Measurements from ENCODE around the gene TMEM52. TPM values are rescaled to one million over a fixed set of nuclear protein-coding genes. Genes with fewer than 3 reads are reported as not detected.
A peak's percentile ranks its signal among the peaks of the same experiment; 100 is the strongest.

TMEM52 gene
- polyA plus RNA-seq, 1 of the 3 experiments (the other 2 are of a cell fraction) = 4.8 TPM

DNA sequence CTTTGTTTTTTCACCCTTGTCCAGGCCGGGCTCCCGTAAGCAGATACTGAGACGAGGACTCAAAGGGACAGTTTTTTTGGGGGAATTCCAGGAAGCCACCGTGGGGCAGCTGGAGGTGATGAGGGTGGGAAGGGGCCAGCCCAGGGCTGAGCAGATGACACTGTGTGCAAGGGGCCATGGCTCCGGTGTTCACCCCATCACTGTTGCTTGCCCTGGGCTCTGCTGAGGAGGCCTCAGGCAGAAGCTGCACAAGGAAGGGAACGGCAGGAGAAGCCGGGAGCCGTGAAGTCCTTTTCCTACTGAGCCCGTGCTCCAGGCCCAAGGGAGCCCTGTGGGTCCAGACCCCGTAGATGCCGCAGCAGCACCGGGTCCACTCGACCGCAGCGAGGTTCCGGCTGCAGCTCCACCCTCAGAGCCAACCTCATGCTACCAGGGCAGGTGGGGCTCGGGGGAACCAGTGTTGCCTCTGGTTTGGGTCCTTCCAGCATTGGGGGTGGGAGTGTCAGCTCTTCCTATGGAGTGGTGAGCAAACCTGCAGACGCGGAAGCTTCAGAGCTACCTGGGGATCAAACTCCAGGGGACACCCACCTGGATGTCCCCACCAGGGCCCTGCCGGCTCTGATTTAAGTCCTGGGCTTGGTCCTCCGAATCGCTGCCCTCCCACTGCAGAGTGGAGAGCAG is 8.3 kb downstream of the TMEM52 start (continued):
- TF ChIP-seq, protein P1, sequence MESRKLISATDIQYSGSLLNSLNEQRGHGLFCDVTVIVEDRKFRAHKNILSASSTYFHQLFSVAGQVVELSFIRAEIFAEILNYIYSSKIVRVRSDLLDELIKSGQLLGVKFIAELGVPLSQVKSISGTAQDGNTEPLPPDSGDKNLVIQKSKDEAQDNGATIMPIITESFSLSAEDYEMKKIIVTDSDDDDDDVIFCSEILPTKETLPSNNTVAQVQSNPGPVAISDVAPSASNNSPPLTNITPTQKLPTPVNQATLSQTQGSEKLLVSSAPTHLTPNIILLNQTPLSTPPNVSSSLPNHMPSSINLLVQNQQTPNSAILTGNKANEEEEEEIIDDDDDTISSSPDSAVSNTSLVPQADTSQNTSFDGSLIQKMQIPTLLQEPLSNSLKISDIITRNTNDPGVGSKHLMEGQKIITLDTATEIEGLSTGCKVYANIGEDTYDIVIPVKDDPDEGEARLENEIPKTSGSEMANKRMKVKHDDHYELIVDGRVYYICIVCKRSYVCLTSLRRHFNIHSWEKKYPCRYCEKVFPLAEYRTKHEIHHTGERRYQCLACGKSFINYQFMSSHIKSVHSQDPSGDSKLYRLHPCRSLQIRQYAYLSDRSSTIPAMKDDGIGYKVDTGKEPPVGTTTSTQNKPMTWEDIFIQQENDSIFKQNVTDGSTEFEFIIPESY (IDR thresholded peaks at IDR 0.05; ENCODE audit: borderline replicate concordance, low read depth) = no peak

DNA sequence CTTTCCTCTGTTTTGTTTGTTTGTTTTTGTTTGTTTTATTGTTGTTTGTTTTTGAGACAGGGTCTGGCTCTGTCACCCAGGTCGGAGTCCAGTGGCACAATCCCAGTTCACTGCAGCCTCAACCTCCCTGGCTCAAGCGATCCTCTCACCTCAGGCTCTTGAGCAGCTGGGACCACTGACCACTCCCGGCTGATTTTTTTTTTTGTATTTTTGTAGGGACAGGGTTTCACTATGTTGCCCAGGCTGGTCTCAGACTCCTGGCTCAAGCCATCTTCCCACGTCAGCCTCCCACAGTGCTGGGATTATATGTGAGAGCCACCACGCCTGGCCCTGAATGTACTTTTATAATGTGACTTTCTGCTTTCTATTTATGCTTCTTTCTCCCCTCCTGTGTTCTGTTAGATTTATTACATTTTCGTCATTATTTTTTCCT is 9.0 kb downstream of the TMEM52 start:
- H3K36me3 ChIP-seq (replicated peaks in 1 of 2; ENCODE audit: control insufficient read depth in 1 of 2, insufficient read depth in 2 of 2, low read length in 1 of 2) = no peaks in the 10 kb centered on the region
- H3F3A ChIP-seq (replicated peaks; ENCODE audit: insufficient read depth) = peaks cover 10% of the 10 kb centered on the region
- no peaks in the 10 kb centered on the region for H3K9me2 ChIP-seq
- no peak for DNase-seq
- no peak overlapping the region; the same call in 1 of the 2 replicates for H3K9ac ChIP-seq
- H3K4me1 ChIP-seq (ENCODE audit: control insufficient read depth in 1 of 2, insufficient read depth in 2 of 2, low read depth in 1 of 2, low read length in 1 of 2) = peaks cover 0 to 24% of the 10 kb centered on the region in 2 experiments; a peak in 2 of 4 replicates
- H3K79me2 ChIP-seq (ENCODE audit: insufficient read depth) = peaks cover 6% of the 10 kb centered on the region
- H3K4me3 ChIP-seq (ENCODE audit: low read depth in 2 of 2, low read length in 1 of 2) = no peak overlapping the region
- H4K20me1 ChIP-seq (ENCODE audit: insufficient read depth) = no peaks in the 10 kb centered on the region
- H3K9me3 ChIP-seq = no peaks in the 10 kb centered on the region
- H2AFZ ChIP-seq (ENCODE audit: low read depth) = no peak overlapping the region
- H3K4me2 ChIP-seq = peak overlapping the region; percentile 67; the same call in 1 of the 2 replicates
- ChIA-PET POLR2A (no interaction called here), CTCF (interaction anchor here (1.3 to 6.2 kb wide), 7 partner anchors 7 to 135 kb away, joined by 5 to 54 read pairs (median 10); partner anchors contain the start of genes GNB1, NADK and TMEM52)
- no peak overlapping the region for H3K27ac ChIP-seq (ENCODE audit: low read depth in 2 of 2, low read length in 1 of 2)
- no peaks in the 10 kb centered on the region for H3K27me3 ChIP-seq (ENCODE audit: insufficient read depth)
- TF ChIP-seq, protein P2, sequence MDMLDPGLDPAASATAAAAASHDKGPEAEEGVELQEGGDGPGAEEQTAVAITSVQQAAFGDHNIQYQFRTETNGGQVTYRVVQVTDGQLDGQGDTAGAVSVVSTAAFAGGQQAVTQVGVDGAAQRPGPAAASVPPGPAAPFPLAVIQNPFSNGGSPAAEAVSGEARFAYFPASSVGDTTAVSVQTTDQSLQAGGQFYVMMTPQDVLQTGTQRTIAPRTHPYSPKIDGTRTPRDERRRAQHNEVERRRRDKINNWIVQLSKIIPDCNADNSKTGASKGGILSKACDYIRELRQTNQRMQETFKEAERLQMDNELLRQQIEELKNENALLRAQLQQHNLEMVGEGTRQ (IDR thresholded peaks at IDR 0.05; ENCODE audit: borderline replicate concordance, low read depth, low read length) = no peak
- TF ChIP-seq GATA2 (CRISPR knock-in tag; IDR thresholded peaks at IDR 0.05) = no peak
- TF ChIP-seq, protein P3, sequence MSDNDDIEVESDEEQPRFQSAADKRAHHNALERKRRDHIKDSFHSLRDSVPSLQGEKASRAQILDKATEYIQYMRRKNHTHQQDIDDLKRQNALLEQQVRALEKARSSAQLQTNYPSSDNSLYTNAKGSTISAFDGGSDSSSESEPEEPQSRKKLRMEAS (IDR thresholded peaks at IDR 0.05; ENCODE audit: low read depth) = no peak
- WGBS (ENCODE audit: low lambda C conversion rate) = 94% methylated on average over 6 of the region's 6 CpGs

DNA sequence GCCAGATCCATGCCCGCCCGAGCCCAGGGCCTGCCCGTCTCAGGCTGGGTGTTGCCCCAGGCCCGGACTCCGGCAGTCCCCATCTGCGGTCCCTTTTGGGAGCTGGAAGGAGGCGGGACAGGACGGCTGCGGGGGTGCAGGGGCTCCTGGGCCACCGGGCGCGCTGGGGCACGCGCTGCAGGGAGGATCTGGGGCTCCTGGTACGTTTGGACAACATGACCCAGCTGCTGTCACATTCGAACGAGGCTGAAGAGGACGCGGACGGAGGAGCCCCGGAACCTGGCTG is 10.6 kb downstream of the TMEM52 start:
- WGBS (ENCODE audit: low lambda C conversion rate) = 7% methylated on average over 3 of the region's 21 CpGs

More for the DNA sequence above, 10.6 kb downstream of the TMEM52 start:
- Histone ChIP-seq H3K27ac (ENCODE audit: low read depth in 2 of 2, low read length in 1 of 2) (peak overlapping the region; percentile 32 to 47; a peak in 2 of 4 replicates), H3K9ac (peak overlapping the region; percentile 71), H3K9me3 (no peaks in the 10 kb centered on the region), H4K20me1 (ENCODE audit: insufficient read depth) (no peaks in the 10 kb centered on the region), H3K9me2 (no peaks in the 10 kb centered on the region), H3F3A (replicated peaks; ENCODE audit: insufficient read depth) (peaks cover 10% of the 10 kb centered on the region), H3K4me1 (ENCODE audit: control insufficient read depth in 1 of 2, insufficient read depth in 2 of 2, low read depth in 1 of 2, low read length in 1 of 2) (peaks cover 0 to 20% of the 10 kb centered on the region in 2 experiments; a peak in 2 of 4 replicates), H3K36me3 (replicated peaks in 1 of 2; ENCODE audit: control insufficient read depth in 1 of 2, insufficient read depth in 2 of 2, low read length in 1 of 2) (no peaks in the 10 kb centered on the region), H3K4me3 (ENCODE audit: low read depth in 2 of 2, low read length in 1 of 2) (peak overlapping the region; percentile 60 to 64), H3K27me3 (ENCODE audit: insufficient read depth) (no peaks in the 10 kb centered on the region), H3K4me2 (peak overlapping the region; percentile 84), H3K79me2 (ENCODE audit: insufficient read depth) (peaks cover 6% of the 10 kb centered on the region), H2AFZ (ENCODE audit: low read depth) (peak overlapping the region; percentile 63; the same call in 1 of the 2 replicates)
- CTCF ChIA-PET = interaction anchor here (0.6 to 6.2 kb wide), 30 partner anchors 9 to 294 kb away, joined by 3 to 54 read pairs (median 5); partner anchors contain the start of genes GNB1, NADK and TMEM52
- no peak for TF ChIP-seq NRF1 (IDR thresholded peaks at IDR 0.05; ENCODE audit: low read depth, low read length)
- no peak for TF ChIP-seq JUND (IDR thresholded peaks at IDR 0.05)
- no peak for TF ChIP-seq TAF1 (IDR thresholded peaks at IDR 0.05; ENCODE audit: borderline replicate concordance, low read depth, low read length)
- no peak for TF ChIP-seq YY1 (IDR thresholded peaks at IDR 0.05; ENCODE audit: low read depth)
- no peak for TF ChIP-seq RXRA (IDR thresholded peaks at IDR 0.05; ENCODE audit: borderline replicate concordance, low read depth)
- TF ChIP-seq RFX5 (IDR thresholded peaks at IDR 0.05; ENCODE audit: low read length) = no peak
- no peak for TF ChIP-seq MXI1 (IDR thresholded peaks at IDR 0.05; ENCODE audit: low read depth, low read length)
- POLR2A ChIA-PET = interaction anchor here (0.6 to 1.5 kb wide), 5 partner anchors 17 to 136 kb away, joined by 3 to 12 read pairs (median 3); no protein-coding TSS in a partner anchor
- DNase-seq = no peak

Data from SK-N-SH (cell line).